ENCODE measurements around the gene FADS2. TPM values are rescaled to one million over a fixed set of nuclear protein-coding genes. Genes with fewer than 3 reads are reported as not detected.

Gene FADS2
- total and polyA plus RNA-seq, 2 of the 13 experiments (the other 11 are each of a cell fraction or from before 2014, with no cell fraction given) = 90.1 to 124 TPM

DNA sequence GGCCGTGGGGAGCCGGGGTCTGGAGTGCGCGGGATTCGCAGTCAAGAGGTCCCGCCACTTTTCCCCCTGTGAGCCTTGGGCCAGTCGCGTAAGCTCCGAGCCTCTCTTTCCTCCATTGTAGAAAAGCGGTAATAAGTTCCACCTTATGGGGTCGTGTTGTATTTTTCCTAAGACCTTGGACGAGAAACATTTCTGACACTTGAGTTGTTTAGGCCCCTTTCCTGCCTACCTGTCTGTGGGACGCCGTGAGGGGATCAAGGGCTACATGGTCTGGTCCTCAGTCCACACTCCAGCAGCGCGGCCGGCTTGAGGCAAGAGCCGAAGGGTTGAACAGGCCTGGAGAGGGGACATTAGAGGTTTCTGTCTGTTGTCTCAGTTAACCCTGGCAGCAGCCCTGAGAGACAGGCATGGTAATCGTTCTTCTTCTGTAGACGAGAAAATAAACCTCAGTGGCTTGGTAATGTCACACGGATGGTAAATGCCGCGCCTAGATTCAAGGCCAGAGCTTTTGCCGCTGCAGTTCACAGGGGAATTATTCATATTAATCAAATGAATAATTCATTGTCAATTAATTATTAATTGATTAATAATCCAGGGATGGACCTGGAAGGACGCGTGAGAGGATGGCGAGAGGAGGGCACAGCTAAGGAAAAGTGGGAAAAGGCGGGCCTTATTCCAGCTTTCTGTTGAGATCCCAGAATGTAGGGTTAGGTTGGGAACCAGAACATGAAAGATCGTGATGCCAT, 34.8 kb upstream of the FADS2 start (continued):
- no peak for TF ChIP-seq TBL1XR1 (IDR thresholded peaks at IDR 0.05; ENCODE audit: borderline replicate concordance, low read length, partially characterized antibody)
- TF ChIP-seq, protein P1, sequence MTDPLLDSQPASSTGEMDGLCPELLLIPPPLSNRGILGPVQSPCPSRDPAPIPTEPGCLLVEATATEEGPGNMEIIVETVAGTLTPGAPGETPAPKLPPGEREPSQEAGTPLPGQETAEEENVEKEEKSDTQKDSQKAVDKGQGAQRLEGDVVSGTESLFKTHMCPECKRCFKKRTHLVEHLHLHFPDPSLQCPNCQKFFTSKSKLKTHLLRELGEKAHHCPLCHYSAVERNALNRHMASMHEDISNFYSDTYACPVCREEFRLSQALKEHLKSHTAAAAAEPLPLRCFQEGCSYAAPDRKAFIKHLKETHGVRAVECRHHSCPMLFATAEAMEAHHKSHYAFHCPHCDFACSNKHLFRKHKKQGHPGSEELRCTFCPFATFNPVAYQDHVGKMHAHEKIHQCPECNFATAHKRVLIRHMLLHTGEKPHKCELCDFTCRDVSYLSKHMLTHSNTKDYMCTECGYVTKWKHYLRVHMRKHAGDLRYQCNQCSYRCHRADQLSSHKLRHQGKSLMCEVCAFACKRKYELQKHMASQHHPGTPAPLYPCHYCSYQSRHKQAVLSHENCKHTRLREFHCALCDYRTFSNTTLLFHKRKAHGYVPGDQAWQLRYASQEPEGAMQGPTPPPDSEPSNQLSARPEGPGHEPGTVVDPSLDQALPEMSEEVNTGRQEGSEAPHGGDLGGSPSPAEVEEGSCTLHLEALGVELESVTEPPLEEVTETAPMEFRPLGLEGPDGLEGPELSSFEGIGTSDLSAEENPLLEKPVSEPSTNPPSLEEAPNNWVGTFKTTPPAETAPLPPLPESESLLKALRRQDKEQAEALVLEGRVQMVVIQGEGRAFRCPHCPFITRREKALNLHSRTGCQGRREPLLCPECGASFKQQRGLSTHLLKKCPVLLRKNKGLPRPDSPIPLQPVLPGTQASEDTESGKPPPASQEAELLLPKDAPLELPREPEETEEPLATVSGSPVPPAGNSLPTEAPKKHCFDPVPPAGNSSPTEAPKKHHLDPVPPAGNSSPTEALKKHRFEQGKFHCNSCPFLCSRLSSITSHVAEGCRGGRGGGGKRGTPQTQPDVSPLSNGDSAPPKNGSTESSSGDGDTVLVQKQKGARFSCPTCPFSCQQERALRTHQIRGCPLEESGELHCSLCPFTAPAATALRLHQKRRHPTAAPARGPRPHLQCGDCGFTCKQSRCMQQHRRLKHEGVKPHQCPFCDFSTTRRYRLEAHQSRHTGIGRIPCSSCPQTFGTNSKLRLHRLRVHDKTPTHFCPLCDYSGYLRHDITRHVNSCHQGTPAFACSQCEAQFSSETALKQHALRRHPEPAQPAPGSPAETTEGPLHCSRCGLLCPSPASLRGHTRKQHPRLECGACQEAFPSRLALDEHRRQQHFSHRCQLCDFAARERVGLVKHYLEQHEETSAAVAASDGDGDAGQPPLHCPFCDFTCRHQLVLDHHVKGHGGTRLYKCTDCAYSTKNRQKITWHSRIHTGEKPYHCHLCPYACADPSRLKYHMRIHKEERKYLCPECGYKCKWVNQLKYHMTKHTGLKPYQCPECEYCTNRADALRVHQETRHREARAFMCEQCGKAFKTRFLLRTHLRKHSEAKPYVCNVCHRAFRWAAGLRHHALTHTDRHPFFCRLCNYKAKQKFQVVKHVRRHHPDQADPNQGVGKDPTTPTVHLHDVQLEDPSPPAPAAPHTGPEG (CRISPR knock-in tag; IDR thresholded peaks at IDR 0.05) = peak; percentile 39; the same call in 1 of the 2 replicates
- 0 out of 2 replicates have a peak, but pooled peaks have one; percentile 3 for TF ChIP-seq ZNF138 (CRISPR knock-in tag; IDR thresholded peaks at IDR 0.05; ENCODE audit: low read depth)
- TF ChIP-seq HES4 (CRISPR knock-in tag; IDR thresholded peaks at IDR 0.05; ENCODE audit: borderline replicate concordance) = 0 out of 2 replicates have a peak, but pooled peaks have one; percentile 10
- TF ChIP-seq TCF12 (IDR thresholded peaks at IDR 0.05) = no peak
- TF ChIP-seq TCF12 (CRISPR knock-in tag; IDR thresholded peaks at IDR 0.05) = no peak
- no peak for TF ChIP-seq PHF5A (CRISPR knock-in tag; IDR thresholded peaks at IDR 0.05; ENCODE audit: low read depth, unreplicated experiment)
- 0 out of 2 replicates have a peak, but pooled peaks have one; percentile 29 for TF ChIP-seq ZNF256 (CRISPR knock-in tag; conservative IDR thresholded peaks at IDR 0.05)
- peak; percentile 16; the same call in 1 of the 2 replicates for TF ChIP-seq KDM5A (IDR thresholded peaks at IDR 0.05; ENCODE audit: borderline replicate concordance, low read length)
- 0 out of 2 replicates have a peak, but pooled peaks have one; percentile 56 for TF ChIP-seq ZNF737 (CRISPR knock-in tag; IDR thresholded peaks at IDR 0.05; ENCODE audit: borderline replicate concordance)
- TF ChIP-seq, protein P2, sequence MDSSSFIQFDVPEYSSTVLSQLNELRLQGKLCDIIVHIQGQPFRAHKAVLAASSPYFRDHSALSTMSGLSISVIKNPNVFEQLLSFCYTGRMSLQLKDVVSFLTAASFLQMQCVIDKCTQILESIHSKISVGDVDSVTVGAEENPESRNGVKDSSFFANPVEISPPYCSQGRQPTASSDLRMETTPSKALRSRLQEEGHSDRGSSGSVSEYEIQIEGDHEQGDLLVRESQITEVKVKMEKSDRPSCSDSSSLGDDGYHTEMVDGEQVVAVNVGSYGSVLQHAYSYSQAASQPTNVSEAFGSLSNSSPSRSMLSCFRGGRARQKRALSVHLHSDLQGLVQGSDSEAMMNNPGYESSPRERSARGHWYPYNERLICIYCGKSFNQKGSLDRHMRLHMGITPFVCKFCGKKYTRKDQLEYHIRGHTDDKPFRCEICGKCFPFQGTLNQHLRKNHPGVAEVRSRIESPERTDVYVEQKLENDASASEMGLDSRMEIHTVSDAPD (CRISPR knock-in tag; IDR thresholded peaks at IDR 0.05) = no peak
- TF ChIP-seq RFXAP (CRISPR knock-in tag; IDR thresholded peaks at IDR 0.05; ENCODE audit: borderline replicate concordance) = no peak
- no peak for TF ChIP-seq ZBTB42 (CRISPR knock-in tag; IDR thresholded peaks at IDR 0.05)
- no peak for TF ChIP-seq ZNF841 (CRISPR knock-in tag; IDR thresholded peaks at IDR 0.05; ENCODE audit: borderline replicate concordance)
- 0 out of 2 replicates have a peak, but pooled peaks have one; percentile 7 for TF ChIP-seq MEIS1 (CRISPR knock-in tag; IDR thresholded peaks at IDR 0.05; ENCODE audit: borderline replicate concordance)
- TF ChIP-seq ARID2 (CRISPR knock-in tag; IDR thresholded peaks at IDR 0.05; ENCODE audit: borderline replicate concordance) = no peak
- TF ChIP-seq JUNB (CRISPR knock-in tag; IDR thresholded peaks at IDR 0.05; ENCODE audit: borderline replicate concordance) = no peak
- TF ChIP-seq, protein P3, sequence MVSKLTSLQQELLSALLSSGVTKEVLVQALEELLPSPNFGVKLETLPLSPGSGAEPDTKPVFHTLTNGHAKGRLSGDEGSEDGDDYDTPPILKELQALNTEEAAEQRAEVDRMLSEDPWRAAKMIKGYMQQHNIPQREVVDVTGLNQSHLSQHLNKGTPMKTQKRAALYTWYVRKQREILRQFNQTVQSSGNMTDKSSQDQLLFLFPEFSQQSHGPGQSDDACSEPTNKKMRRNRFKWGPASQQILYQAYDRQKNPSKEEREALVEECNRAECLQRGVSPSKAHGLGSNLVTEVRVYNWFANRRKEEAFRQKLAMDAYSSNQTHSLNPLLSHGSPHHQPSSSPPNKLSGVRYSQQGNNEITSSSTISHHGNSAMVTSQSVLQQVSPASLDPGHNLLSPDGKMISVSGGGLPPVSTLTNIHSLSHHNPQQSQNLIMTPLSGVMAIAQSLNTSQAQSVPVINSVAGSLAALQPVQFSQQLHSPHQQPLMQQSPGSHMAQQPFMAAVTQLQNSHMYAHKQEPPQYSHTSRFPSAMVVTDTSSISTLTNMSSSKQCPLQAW (CRISPR knock-in tag; IDR thresholded peaks at IDR 0.05) = no peak
- no peak for TF ChIP-seq ZSCAN12 (CRISPR knock-in tag; IDR thresholded peaks at IDR 0.05)

Data from HepG2 (cell line).